GM21737 (cell line): ENCODE results near the gene VWF.
"Not testable (repeated sequence)": the region's sequence is repeated elsewhere in the genome, so short reads cannot be mapped to it uniquely, and the experiment has no call there.

Source experiments
- ATAC-seq: cut with Tn5 transposase; IDR thresholded peaks from one replicate; pipeline ENCODE4 v1.9.1; 2021; ENCODE audit warnings: mild to moderate bottlenecking, moderate library complexity; ENCODE audit not compliant: unreplicated experiment

Gene VWF

DNA sequence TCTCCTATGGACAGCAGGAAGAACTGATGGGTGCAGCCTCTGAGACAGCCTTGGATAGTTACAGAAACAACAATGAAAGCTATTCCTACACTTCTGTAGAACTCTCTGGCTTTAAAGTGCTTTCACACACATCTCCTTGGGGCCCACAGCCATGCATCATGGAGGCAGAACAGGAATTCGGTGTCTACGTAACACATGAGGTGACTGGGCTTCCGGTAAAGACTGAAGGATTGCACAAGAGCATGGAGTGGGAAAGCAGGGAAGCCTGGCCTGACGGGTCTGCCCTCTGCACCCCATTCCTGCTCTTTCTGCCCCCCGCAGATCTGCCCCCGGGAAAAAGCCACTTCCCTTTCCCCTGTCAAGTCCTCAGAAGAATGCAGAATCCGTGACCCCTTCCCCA is 82.6 kb downstream of the VWF start:
- ATAC-seq: no peak

DNA sequence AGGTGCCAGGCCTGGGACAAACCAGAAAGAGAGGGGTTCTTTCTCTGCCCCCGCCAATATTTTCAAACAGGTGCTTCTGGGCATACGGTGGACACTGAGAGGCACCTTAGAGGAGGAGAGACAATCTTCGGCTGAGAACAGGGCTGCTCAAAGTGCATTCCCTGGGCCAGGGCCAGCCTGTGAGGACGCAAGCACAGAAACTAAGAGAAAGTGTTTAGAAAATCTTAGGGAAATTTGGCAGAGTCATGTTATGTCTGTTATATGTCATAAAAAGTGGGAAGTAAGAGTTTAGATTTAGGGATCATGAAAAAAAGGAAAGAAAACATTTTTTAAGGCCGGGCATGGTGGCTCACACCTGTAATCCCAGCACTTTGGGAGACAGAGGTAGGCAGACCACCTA is 83.7 kb downstream of the VWF start:
- no peak for ATAC-seq

DNA sequence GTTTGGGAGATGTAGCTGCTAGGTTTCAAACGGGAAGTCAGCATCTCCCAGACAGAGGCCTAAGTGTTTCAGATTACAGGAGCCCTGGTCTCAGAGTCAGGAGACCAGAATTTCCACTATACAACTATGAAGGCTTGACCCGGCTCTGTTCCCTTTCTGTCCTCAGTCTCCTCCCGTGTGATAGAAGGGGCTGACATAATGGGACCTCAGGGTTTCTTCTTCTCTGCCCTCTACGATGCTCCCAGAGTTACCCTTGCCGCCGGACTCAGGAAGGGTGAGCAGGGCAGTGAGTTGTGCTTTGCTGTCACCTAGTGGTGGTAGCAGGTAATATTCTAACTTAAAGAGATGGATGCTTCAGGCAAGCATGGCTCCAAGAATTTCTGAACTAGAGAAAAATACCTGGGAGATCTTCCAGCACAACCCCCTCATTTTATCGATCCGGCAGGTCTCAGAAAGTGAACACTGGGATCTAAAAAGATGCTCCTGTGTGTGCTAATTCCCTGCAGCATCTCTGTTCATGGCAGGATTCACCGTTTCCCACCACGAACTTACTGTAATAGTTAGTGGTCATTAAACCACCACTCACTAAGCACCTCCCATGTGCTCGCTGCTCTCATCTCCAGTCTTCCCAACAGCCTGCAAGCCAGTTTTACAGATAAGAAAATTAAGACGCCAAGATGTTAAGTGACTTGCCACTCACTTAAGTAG is 84.4 kb downstream of the VWF start:
- no peak for ATAC-seq

DNA sequence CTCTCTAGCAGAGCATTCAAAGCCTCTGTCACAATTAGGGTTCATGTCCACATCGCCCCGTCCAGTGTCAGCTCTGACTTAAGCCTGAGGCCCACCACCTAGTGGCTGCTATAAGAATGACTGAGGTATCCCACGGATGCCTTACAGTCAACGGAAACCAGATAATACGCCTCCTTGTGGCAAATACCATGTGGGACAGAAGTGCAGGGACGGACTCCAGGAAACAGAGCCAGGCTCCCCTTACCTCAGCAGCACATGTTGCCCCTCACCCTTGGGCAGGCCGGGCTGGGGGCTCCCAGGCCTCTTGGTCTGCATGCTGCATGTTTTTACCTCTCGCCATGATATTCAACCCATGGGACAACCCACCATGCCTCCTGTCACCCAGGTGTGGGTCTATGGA is 86.3 kb downstream of the VWF start:
- no peak for ATAC-seq

DNA sequence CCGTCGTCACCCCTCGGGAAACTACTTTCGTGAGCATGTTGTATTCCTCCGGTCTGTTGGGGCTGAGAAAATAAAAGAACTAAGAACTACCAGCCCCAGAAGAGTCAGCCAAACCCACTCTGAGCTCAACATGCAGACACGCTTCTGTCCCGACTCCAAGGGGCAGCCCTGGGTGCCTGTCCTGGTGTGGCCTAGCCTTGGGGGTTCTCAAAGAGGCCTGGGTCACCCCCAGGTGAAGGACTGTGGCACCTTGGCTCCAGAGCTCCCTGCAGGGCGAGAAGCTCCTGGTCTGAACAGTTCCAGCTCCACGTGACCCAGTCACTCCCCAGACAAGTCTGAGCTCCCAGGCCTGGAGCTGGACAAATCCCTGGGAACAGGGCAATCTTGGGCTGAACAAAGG is 87.0 kb downstream of the VWF start:
- no peak for ATAC-seq

DNA sequence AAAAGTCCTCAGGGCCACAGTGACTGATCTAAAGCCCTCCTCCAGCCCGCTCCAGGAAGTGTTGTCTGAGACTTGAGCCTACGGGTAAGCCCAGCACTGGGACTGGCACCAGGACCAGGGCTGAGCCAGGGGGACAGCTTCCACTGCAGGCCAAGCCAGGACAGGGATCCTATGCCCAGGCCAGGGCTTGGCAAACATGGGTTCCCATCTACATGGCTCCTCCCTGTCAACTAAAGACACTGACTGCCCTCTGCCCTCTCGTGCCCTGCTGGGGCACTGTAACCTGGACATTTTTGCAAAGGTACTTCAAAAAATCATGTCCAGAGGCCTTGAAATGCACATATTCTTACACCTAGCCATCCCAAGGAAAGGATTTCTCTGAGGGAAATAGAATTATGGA is 88.0 kb downstream of the VWF start:
- no peak for ATAC-seq

DNA sequence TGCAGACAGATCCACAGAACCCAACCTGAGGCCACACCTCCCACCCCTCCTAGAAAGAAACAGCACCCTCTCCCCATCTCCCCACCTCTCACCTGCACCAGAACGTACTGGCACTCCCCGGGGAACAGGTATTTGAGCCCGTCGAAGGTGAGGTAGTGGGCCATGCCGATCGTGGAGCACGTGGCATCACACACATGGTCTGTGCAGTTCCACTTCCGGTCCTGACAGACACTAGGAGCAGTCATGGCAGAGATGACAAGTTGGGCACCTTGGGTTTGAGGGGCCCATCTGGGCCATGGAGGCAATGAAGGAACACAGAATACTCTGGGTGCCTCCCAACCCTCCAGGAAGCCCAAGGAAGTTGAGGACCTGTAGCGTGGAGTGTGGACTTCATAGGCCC is 89.9 kb downstream of the VWF start:
- ATAC-seq: no peak

DNA sequence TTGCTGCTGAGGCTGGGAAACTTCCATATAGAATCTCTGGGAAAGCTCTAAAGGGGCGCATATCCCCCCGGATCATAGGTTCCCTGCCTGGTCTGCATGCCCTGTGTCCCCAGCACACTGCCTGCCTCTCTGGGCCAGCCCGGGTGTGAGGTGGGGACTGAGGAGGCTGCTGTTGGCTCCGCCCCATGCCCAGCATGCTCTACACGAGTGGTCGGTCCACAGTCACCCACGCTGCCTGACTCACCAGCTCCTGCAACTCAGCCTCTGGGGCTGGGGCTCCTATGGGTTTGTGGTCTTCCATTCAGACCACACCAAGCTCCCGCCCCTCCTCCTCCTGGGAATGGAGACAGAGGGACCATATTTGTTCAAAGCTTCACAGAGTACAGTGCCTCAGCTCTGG is 90.9 kb downstream of the VWF start:
- no peak for ATAC-seq

DNA sequence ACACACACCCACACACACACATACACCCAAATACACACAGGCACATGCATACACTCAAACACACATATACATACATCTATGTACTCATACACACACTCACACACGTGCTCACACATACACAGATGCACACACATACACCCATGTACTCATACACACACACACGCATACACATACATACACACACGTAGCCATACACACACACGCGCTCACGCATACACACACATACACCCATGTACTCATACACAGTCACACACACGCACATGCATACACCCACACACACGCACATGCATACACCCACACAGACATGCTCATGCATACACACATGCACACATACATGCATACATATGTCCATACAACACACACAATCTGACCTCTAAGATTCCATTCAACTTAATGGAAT is 91.7 kb downstream of the VWF start:
- ATAC-seq: no peak

DNA sequence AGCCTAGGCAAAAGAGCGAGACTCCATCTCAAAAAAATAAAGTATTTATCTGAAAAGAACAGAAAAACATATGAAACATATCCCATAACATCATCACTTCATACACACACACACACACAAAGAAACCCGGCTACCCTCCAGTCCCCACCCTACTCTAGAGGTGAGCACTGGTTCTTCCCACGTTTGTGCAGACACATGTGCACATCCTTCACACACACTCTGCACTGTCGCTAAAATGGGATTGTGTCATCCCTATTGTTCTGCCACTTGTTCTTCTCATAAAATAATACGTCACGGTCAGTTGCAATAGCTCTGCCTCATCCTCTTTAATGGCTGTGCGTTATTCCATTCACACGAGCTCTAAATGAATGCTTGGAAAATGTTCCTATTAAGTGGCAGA is 93.5 kb downstream of the VWF start:
- ATAC-seq: no peak

DNA sequence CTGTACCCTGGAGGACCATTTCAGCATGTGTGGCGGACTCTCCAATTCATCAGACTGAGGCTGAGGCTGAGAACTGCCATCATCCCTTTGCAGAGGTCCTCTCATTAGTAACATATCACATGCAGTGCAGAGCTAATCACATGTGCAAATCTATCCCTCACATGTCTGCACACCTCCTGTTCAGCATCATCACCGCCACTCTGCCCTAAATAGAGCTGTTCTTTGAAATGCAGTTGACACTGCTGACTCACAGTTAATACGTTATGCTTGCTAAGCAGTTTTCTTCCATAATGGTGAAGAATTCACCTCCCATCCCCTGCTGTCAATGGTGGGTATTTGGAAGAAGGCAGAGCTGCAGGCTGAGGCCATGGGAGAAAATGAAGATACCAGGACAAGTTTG is 94.4 kb downstream of the VWF start:
- no peak for ATAC-seq

DNA sequence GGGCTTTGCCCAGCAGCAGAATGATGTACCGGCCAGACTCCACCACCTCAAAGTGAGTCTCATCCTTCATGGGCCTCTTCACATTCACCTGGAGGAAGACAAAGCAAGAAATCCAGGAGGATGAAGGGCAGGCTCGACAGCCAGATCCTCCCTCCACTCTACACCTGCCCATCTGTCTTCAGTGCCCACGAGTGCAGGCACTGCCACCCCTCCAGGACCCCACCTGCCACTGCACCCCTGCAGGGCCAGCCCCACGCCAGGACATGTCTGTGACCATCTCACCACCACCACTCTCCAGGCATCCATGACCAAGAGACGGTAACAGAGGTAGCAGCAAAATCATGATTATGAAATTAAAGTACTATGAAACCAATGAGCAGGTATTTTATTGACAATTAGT is 95.1 kb downstream of the VWF start:
- ATAC-seq: no peak

DNA sequence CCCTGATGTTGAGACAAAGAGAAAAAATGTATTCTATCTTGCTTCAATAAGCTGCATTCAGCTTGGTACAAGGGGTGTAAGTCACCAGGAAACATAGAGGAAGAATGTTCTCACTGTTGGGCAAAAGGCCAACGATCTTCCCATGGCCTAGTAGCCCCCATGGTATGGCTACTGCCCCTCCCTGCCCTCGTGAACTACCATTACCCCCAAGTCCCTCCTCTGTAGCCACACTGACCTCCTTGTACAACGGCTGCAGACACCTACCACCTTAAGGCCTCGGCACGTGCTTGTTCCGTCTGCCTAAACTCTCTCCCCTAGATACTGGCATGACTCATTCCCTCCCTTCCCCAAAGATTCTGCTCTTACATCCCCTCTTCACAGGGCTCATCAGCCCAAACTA is 97.5 kb downstream of the VWF start:
- no peak for ATAC-seq

DNA sequence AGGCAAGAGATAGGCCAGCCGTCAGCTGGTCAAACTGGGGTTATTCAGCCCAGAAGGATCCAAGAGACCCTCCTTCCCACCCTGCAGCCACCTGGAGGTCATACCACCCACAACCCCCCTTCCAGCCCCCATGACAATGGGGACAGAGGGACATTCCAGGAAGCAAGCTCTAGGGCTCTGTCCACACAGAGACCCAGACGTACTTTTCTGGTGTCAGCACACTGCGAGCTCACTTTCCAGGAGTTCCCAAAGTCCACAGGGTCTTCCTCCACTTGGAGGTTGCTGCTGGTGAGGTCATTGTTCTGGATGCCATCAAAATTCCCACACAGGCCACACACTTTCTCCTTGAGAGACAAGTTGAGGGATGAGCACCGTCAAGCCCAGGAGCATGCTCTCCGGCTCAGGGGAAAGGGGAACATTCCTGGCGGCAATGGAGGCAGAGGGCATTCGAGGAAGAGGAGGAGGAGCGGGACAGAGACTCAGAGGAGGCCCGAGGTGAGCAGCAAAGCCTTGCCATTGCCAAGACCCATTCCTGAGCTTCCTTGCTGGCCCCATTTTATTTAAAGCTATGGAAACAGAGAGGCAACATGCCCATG is 98.7 kb downstream of the VWF start:
- not testable (repeated sequence) for ATAC-seq

DNA sequence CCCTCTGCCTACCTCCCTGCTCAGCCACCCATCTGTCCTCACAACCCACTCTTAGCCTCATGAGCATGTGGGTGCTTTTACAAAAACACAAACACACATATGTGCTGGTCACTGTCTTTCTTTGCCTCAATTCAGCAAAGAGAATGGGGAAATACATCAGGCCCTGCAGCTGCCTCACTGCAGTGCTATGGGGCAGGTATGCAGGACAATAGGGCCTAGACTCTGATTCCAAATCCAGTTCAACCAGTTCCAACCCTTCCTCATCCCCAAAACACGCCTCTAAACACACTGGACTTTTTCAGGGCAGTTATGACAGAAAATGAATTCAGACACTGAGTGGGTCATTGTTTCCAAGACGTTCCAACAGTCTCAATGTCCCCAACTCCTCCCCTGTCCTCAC is 100.4 kb downstream of the VWF start:
- not testable (repeated sequence) for ATAC-seq

DNA sequence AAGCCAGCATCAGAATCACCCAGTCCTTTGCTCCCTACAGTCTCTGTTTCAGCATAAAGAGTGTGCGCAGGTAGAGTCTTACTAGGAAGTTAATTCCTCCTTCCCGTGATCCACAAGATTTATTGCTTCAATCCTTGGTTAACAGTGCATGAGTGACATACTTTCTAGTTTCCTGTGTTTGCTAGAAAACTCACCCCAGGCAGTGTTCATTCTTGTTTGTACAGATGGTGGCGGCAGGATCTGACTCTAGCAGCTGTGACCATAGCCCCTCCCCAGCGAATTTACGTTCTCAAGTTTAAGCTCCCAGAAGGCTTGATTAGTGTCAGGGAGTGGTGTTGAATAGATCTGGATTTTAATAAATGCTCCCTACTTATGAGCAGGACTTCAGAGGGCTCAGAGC is 103.5 kb downstream of the VWF start:
- ATAC-seq: no peak

DNA sequence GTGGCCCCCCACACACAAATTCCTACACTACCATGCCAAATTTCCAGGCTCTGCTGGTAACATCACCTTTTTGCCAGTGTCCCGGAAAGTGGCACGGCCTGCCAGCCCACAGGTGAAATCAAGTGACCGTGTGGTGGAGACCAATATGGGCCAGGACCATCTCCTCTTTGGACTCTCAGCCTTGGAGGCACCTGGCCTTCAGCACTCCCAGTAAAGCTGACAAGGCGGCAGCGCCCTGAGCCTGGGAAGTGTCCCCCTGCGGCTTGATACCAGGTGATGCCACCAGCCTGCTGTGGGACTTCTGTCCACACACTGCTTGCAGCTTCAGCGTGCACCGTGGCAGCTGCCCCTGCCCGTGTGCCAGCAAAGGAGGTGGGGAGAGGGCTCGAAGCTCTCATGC is 104.0 kb downstream of the VWF start:
- not testable (repeated sequence) for ATAC-seq

DNA sequence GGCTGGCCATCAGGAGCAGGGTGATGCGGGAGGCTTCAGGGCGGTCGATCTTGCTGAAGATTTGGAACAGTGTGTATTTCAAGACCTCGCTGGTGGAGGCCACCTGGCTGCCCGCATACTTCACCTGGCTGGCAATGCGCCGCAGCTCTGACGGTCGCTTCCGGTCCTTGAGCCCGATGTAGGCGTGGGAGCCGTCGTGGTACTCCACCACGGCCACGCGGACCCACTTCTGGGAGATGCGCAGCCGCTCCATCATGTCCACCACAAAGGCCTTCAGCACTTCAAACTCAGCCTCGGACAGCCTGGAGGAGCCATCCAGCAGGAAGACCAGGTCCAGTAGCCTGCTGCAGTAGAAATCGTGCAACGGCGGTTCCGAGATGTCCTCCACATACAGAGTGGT is 105.2 kb downstream of the VWF start:
- not testable (repeated sequence) for ATAC-seq

DNA sequence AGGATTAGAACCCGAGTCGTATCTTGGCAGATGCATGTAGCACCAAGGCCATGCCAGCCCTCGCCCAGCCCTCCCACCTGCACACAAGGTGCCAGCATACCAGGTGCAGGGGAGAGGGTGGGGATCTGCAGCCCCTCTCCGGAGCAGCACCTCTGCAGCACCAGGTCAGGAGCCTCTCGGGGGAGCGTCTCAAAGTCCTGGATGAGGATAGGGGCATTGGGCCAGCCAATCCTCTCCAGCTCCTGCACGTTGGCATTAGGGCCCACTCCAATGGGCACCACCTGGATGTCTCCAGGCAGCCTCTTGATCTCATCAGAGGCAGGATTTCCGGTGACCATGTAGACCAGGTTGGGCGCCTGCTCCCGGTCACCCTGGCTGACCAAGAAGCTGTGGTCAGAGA is 106.2 kb downstream of the VWF start:
- ATAC-seq: no peak

DNA sequence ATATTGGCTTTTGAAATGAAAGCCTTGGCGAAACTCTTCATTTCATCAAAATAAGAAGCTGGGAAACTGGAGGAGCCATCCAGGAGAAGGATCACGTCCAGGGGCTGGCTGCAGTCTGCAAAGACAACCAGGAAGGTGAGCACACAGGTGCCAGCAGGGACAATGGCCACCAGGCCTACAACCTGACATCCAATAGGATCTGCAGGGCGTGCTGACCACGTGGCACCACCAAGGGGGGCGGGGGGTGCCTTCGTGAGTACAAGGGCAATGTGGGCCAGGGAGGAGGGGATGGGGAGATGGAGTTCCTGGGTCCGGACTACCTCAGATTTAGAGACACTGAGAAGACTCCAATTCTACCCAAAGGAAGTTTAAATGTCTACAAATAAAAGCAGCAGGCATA is 107.7 kb downstream of the VWF start:
- ATAC-seq: no peak

DNA sequence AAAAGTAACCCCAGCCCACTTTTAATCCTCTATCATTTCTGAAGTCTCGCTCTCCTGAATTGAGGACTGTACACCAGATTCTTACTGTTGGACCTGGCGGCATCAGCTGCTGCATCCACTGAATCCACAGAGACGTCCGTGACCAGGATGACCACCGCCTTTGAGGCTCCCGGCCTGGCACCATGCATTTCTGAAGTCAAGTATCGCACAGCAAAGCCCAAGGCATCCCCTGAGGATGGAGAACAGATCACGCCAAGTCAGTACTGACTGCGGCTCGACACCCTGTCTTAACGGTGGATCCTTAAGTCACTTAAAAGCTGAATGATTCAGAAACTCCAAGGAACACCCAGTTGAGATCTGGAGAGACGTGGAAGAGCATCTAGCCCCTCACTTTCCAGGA is 108.5 kb downstream of the VWF start:
- not testable (repeated sequence) for ATAC-seq

DNA sequence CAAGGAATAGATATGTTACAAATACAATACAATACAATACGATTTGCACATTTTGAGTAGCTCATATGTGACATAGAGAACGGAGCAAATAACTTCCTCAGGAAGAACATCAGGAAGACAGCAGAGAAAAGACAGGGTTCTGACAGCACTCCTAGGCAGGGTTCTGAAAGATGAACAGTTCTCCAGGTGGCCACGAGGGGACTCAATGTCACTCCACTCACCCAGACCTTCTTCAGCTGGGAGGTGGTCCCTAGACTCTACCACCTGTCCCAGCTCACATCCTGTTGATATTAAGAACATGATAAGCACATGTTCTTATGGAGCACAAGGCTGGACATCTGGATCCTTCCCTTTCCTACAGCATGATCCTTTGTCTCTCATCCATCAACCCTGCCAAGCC is 109.2 kb downstream of the VWF start:
- ATAC-seq: not testable (repeated sequence)
